Stomach (tissue), 9 donors: ENCODE data around the gene TH. TPM values are rescaled to one million over a fixed set of nuclear protein-coding genes. Genes with fewer than 3 reads are reported as not detected.

ENCODE experiments used
- DNase-seq, 2 donors: peaks; one replicate each; pipeline versions ENCODE4 v3.0.0 to v3.0.0-alpha.2; 2013 to 2019
- H3K27ac ChIP-seq, 5 donors: fragments of 200-600 bp in 4 of 5; sonication (generic) in 4 of 5; one replicate each; pipeline ENCODE4 v1.5.1; 2013 to 2019; ENCODE audit warnings: mild to moderate bottlenecking in 1 of 5, moderate library complexity in 1 of 5
- H3K27me3 ChIP-seq, 3 donors: fragments of 200-600 bp; sonication (generic); one replicate each; pipeline ENCODE4 v1.5.1; 2017 to 2019; ENCODE audit warnings: mixed run types in 1 of 3
- H3K36me3 ChIP-seq, 4 donors: fragments of 200-600 bp; sonication (generic); 1 replicate in 3 of 4; 2 replicates in 1 of 4; pipeline ENCODE4 v1.5.1; 2016 to 2019
- H3K4me1 ChIP-seq, 4 donors: fragments of 200-600 bp; sonication (generic); one replicate each; pipeline ENCODE4 v1.5.1; 2016 to 2019
- H3K4me3 ChIP-seq, 4 donors: fragments of 200-600 bp; sonication (generic) in 3 of 4; one replicate each; pipeline ENCODE4 v1.5.1; 2016 to 2019; ENCODE audit warnings: mild to moderate bottlenecking in 1 of 4
- H3K9me3 ChIP-seq, 4 donors: fragments of 200-600 bp; sonication (generic); one replicate each; pipeline ENCODE4 v1.5.1; 2016 to 2019
- CTCF ChIP-seq, 7 experiments: fragments of 450-650 bp in 4 of 7; fragments of 200-600 bp in 3 of 7; sonication (generic) in 3 of 7; IDR thresholded peaks; one replicate each; pipeline ENCODE4 v1.5.1; 2016 to 2019; ENCODE audit warnings: antibody characterized with exemption in 7 of 7, control low read depth in 2 of 7, mild to moderate bottlenecking in 1 of 7
- EP300 ChIP-seq: sonication (generic); formaldehyde crosslinking; IDR thresholded peaks from one replicate; pipeline ENCODE4 v1.6.1; 2017; ENCODE audit warnings: antibody characterized with exemption
- POLR2A ChIP-seq, 4 donors: fragments of 450-650 bp; IDR thresholded peaks; one replicate each; pipeline ENCODE4 v1.6.1; 2016; ENCODE audit warnings: antibody characterized with exemption in 4 of 4, control low read depth in 2 of 4, mild to moderate bottlenecking in 1 of 4, moderate library complexity in 1 of 4
- POLR2AphosphoS5 ChIP-seq, 3 donors: sonication (generic); formaldehyde crosslinking; IDR thresholded peaks; one replicate each; pipeline ENCODE4 v1.6.1; 2016; ENCODE audit warnings: antibody characterized with exemption in 3 of 3
- WGBS, 5 donors: extraction: QIAGEN DNeasy Blood & Tissue Kit in 3 of 5; methylation state at CpG; one replicate each; pipeline versions ENCODE4 v1.1.5 to v1.1.7; 2013 to 2018; 5-methylcytosine and 5-hydroxymethylcytosine counted together
- intact Hi-C: fragments of 100-400 bp; cut with DNase I; formaldehyde crosslinking; loops from one replicate; pipeline ENCODE4 v1.15.1; 2023; ENCODE audit warnings: low total_unique reads
- polyA plus RNA-seq, 3 donors: library from polyadenylated mRNA; stranded (reverse); fragments of 200-250 nt; gene quantifications; one replicate each; pipeline ENCODE4 v1.2.3, GENCODE V29; 2013
- total RNA-seq, 5 donors: library from RNA; depleted of rRNA; stranded (reverse); fragments of >200 nt; gene quantifications; one replicate each; pipeline versions ENCODE4 v1.1.0 to v1.2.3, GENCODE V29; 2014 to 2016
- donor health status: healthy with polysubstance abuse.
- donor health status: Bipolar disorder and iron deficiency.
- donor health status: healthy.

TH gene
- total and polyA plus RNA-seq, 8 donors, result 0.13 to 1.7 TPM; not detected in 6

DNA sequence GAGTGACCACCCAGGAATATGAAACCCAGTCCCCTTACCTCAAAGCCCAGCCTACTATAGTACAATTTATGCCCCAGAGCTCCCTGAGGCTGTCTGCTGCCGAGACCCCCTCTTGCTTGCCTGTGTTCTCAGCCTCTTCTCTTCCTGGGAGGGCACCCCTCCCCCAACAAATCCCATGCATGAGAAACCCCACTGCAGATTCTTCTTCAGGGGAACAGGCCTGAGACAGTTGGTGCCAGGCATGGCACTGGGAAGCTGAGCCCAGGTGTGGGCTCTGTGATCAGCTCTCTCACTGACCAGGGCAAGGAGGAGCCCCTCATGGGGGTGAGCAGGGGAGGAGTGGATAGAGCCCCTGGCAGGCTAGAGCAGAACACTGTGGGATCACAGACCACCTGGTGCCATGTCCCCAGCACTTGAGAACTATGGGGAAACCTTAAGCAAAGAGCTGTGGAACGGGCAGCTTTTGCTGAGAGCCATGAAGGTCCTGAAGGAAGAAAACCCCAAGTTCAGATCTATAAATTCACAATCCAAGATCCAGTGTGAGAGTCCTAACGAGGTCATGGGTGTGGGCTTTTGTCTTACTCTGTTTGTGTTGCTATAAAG is 46.5 kb upstream of the TH start:
- intact Hi-C loops, result no loop called here
- DNase-seq, result no peak
- 64 to 76% (median 67%) methylated on average over 3 of the region's 3 CpGs for WGBS, 5 donors

DNA sequence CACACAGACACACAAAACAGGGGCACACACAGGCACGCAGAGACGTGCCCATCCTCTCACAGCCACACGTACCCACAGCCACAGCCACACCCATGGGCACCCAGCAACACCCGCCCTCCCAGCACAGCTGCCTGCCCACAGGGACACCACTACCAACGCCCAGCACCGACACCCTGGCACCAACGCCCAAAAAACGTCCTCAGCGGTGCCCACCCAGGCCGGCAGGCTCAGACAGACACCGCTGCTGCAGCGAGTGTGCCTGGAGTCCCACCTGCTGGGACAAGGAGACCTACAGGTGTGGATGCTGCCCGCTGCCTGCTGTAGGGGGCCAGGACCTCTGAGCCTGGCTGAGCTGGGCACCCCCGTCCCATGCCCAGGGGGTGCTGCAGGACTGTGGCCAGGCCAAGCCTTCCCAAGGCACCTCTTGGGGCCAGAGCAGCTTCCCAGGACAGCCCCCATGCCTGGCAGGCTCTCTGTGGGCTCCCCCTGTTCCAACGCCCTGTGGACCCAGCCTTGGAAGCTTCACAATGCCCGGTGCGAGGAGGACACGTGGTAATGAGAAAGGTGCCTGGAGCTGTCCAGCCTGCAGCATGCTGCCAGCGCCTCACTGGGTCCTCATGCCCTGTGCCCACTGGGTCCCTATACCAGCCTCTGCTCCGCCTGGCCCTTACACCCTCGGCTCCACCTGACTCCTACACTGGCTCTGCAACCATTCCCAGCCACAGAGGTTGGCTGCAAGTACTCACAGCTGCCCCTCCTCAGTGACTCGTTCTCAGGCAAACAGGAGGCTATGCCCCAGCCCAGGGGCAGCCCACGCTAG is 45.8 kb upstream of the TH start:
- intact Hi-C loops, result no loop called here
- 47 to 54% (median 50%) methylated on average over 16 to 23 of the region's 23 CpGs for WGBS, 5 donors

More for the DNA sequence above, 46.5 kb upstream of the TH start:
- Histone ChIP-seq H3K27ac (no peak overlapping the region), H3K9me3 (no peaks in the 10 kb centered on the region), H3K36me3 (no peaks in the 10 kb centered on the region), H3K4me3 (no peak overlapping the region), H3K4me1 (peaks cover 0 to 2% (median 0%) of the 10 kb centered on the region in 4 donors), H3K27me3 (peaks cover 0 to 17% (median 0%) of the 10 kb centered on the region in 3 donors)
- TF ChIP-seq CTCF (IDR thresholded peaks at IDR 0.05), result no peak
- no peak for TF ChIP-seq EP300
- no peak for TF ChIP-seq POLR2AphosphoS5 (IDR thresholded peaks at IDR 0.05)
- no peak for TF ChIP-seq POLR2A (IDR thresholded peaks at IDR 0.05)

GRCh38 chr11:2216400-2217064 is 44.9 kb upstream of the TH start:
- no peak overlapping the region for H3K4me3 ChIP-seq
- TF ChIP-seq EP300 (no peak), POLR2AphosphoS5 (IDR thresholded peaks at IDR 0.05) (no peak), CTCF (IDR thresholded peaks at IDR 0.05) (no peak), POLR2A (IDR thresholded peaks at IDR 0.05) (no peak)
- H3K27ac ChIP-seq, result no peak overlapping the region
- peaks cover 0 to 9% (median under 1%) of the 10 kb centered on the region in 4 donors for H3K4me1 ChIP-seq
- intact Hi-C loops, result no loop called here
- no peaks in the 10 kb centered on the region for H3K36me3 ChIP-seq
- no peaks in the 10 kb centered on the region for H3K9me3 ChIP-seq
- no peak for DNase-seq
- WGBS, 5 donors, result 78 to 90% (median 85%) methylated on average over 6 to 9 of the region's 9 CpGs
- peaks cover 0 to 17% (median 0%) of the 10 kb centered on the region in 3 donors for H3K27me3 ChIP-seq

More for the DNA sequence above, 45.8 kb upstream of the TH start:
- no peak overlapping the region for H3K27ac ChIP-seq
- H3K36me3 ChIP-seq, result no peaks in the 10 kb centered on the region
- no peak overlapping the region for H3K4me3 ChIP-seq
- H3K9me3 ChIP-seq, result no peaks in the 10 kb centered on the region
- peaks cover 0 to 8% (median 0%) of the 10 kb centered on the region in 4 donors for H3K4me1 ChIP-seq
- DNase-seq, result no peak
- TF ChIP-seq EP300 (no peak), POLR2A (IDR thresholded peaks at IDR 0.05) (no peak)
- peaks cover 0 to 17% (median 0%) of the 10 kb centered on the region in 3 donors for H3K27me3 ChIP-seq

GRCh38 chr11:2215561-2216399 is 44.2 kb upstream of the TH start:
- no peak for DNase-seq
- Histone ChIP-seq H3K27me3 (peaks cover 0 to 17% (median 0%) of the 10 kb centered on the region in 3 donors), H3K4me3 (no peak overlapping the region), H3K4me1 (peaks cover 0 to 16% (median 5%) of the 10 kb centered on the region in 4 donors), H3K27ac (no peak overlapping the region), H3K36me3 (no peaks in the 10 kb centered on the region), H3K9me3 (no peaks in the 10 kb centered on the region)
- TF ChIP-seq POLR2A (IDR thresholded peaks at IDR 0.05) (no peak), EP300 (no peak), POLR2AphosphoS5 (IDR thresholded peaks at IDR 0.05) (no peak), CTCF (IDR thresholded peaks at IDR 0.05) (no peak)
- WGBS, 5 donors, result 80 to 85% (median 83%) methylated on average over 20 to 34 of the region's 34 CpGs
- intact Hi-C loops, result no loop called here
